Left lung (tissue), 10 donors: ENCODE results near the gene PCBP1. TPM values are rescaled to one million over a fixed set of nuclear protein-coding genes. Genes with fewer than 3 reads are reported as not detected.

Source experiments
- ATAC-seq: fragments of 200-7000 bp; cut with Tn5 transposase; one replicate; pipeline ENCODE4 v1.9.1; 2020; ENCODE audit warnings: moderate library complexity
- DNase-seq, 4 donors: peaks; one replicate each; pipeline ENCODE4 v3.0.0-alpha.2; 2013 to 2020
- H3K27ac ChIP-seq, 2 donors: fragments of 200-600 bp; sonication (generic) in 1 of 2; one replicate each; pipeline versions ENCODE4 v1.5.0 to v1.8.0; 2020 to 2021
- H3K27me3 ChIP-seq, 2 donors: fragments of 200-600 bp; sonication (generic) in 1 of 2; one replicate each; pipeline versions ENCODE4 v1.5.0 to v1.8.0; 2020 to 2021
- H3K36me3 ChIP-seq, 2 donors: fragments of 200-600 bp; sonication (generic) in 1 of 2; one replicate each; pipeline versions ENCODE4 v1.5.0 to v1.8.0; 2020 to 2021
- H3K4me1 ChIP-seq, 2 donors: fragments of 200-600 bp; one replicate each; pipeline ENCODE4 v1.8.0; 2021
- H3K4me3 ChIP-seq, 2 donors: fragments of 200-600 bp; sonication (generic) in 1 of 2; one replicate each; pipeline versions ENCODE4 v1.5.0 to v1.8.0; 2020 to 2021; ENCODE audit warnings: mild to moderate bottlenecking in 1 of 2
- H3K9me3 ChIP-seq, 2 donors: fragments of 200-600 bp; sonication (generic) in 1 of 2; one replicate each; pipeline versions ENCODE4 v1.5.0 to v1.8.0; 2020 to 2021
- intact Hi-C, 2 donors: fragments of 100-400 bp; cut with DNase I; formaldehyde crosslinking; loops; one replicate each; pipeline versions ENCODE4 v1.11.2 to v1.14.2; 2022
- polyA plus RNA-seq, 6 donors: library from polyadenylated mRNA; unstranded; fragments of 120-200 nt; gene quantifications; one replicate each; pipeline ENCODE4 v1.2.1, GENCODE V29; 2013; ENCODE audit not compliant: insufficient read length in 6 of 6
- total RNA-seq, 2 donors: library from RNA; stranded (reverse); fragmentation: NEBNext Ultra II Directional; extraction: Animal tissue kit (Norgen Biotek cat#: 25700); gene quantifications; one replicate each; pipeline ENCODE4 v1.2.1, GENCODE V29; 2021
- TF ChIP-seq, protein P1 (sequence below), 2 donors: fragments of 200-600 bp; sonication (generic) in 1 of 2; IDR thresholded peaks; one replicate each; pipeline versions ENCODE4 v1.5.0 to v1.8.0; 2021; ENCODE audit warnings: antibody characterized with exemption in 2 of 2
- donor health status: DM: no; HTN: yes; CAD: no.
- donor health status: DM: no; HTN: no; CAD: no.

The PCBP1 gene
- total and polyA plus RNA-seq, 8 donors, result 172 to 404 (median 226) TPM

DNA sequence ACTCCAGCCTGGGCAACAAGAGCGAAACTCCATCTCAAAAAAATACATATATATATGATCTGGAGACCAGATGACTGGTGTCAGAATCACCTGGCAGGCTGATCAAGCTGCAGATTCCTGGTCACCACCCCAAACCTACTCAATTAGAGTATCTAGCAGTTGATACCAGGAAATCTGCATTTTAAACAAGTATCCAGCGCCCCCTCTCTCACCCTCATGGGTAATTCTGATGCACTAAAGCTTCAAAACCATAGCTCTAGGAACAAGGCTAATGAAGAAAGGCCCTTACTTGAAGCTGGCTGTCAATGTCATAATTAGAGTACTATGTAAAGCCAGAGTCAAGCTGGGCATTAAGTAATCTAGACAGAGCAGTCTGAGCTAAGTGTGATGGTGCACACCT lies 25.0 kb upstream of the PCBP1 start:
- H3K27ac ChIP-seq, result no peak overlapping the region
- TF ChIP-seq, protein P1, sequence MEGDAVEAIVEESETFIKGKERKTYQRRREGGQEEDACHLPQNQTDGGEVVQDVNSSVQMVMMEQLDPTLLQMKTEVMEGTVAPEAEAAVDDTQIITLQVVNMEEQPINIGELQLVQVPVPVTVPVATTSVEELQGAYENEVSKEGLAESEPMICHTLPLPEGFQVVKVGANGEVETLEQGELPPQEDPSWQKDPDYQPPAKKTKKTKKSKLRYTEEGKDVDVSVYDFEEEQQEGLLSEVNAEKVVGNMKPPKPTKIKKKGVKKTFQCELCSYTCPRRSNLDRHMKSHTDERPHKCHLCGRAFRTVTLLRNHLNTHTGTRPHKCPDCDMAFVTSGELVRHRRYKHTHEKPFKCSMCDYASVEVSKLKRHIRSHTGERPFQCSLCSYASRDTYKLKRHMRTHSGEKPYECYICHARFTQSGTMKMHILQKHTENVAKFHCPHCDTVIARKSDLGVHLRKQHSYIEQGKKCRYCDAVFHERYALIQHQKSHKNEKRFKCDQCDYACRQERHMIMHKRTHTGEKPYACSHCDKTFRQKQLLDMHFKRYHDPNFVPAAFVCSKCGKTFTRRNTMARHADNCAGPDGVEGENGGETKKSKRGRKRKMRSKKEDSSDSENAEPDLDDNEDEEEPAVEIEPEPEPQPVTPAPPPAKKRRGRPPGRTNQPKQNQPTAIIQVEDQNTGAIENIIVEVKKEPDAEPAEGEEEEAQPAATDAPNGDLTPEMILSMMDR (IDR thresholded peaks at IDR 0.05), result no peak
- H3K36me3 ChIP-seq, result peaks cover 0 to 73% of the 10 kb centered on the region in 2 donors
- ATAC-seq (no peak), DNase-seq (no peak)
- peaks cover 0 to 5% of the 10 kb centered on the region in 2 donors for H3K4me1 ChIP-seq
- no peaks in the 10 kb centered on the region for H3K9me3 ChIP-seq
- no peaks in the 10 kb centered on the region for H3K27me3 ChIP-seq
- intact Hi-C loops, result no loop called here
- H3K4me3 ChIP-seq, result no peak overlapping the region

DNA sequence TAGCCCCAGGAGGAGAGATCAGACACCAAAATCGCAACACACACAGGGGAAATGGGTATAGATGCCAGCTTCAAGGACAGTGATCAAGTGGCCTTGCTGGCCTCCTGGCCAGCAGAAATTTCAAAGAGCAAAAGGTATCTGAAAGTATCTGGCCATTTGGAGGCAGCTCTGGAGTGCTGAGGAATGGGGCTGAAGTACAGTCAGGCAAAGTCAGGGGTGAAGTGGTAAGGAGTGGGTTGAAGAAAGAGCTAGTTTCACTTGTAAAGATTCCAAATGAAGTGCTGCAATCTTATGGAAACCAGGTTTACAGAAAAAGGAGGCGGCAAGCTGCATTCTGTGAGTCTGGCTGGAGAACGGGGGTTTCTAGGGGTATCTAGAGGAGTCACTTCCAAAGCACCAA lies 19.2 kb upstream of the PCBP1 start:
- peaks cover 0 to 46% of the 10 kb centered on the region in 2 donors for H3K36me3 ChIP-seq
- TF ChIP-seq, protein P1 (IDR thresholded peaks at IDR 0.05), result no peak
- peaks cover 12 to 48% of the 10 kb centered on the region in 2 donors for H3K4me1 ChIP-seq
- H3K27ac ChIP-seq, result peak overlapping the region; percentile 63 to 76
- ATAC-seq (peak; percentile 69), DNase-seq (no peak)
- intact Hi-C loops, result no loop called here
- H3K9me3 ChIP-seq, result no peaks in the 10 kb centered on the region
- no peaks in the 10 kb centered on the region for H3K27me3 ChIP-seq
- no peak overlapping the region for H3K4me3 ChIP-seq

DNA sequence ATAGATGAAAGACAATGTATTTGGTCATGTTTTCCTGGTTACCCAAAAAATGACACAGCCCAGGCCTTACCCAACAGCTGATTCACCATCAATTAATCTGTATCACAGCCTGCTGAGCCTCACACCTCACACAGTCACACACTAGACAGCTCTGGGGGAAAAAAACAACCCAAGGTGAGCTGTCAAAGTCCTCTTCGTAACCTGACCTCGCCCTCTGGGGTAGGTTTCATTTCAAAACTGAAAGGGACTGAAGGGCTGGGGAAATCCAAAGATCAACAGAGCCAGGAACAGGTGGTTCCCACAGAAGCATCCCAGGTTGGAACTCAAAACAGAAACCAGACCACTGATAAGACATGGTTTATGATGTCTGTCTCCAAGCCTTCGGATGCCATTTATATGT lies 18.2 kb upstream of the PCBP1 start:
- no peaks in the 10 kb centered on the region for H3K9me3 ChIP-seq
- intact Hi-C loops, result no loop called here
- H3K4me3 ChIP-seq, result no peak overlapping the region
- no peaks in the 10 kb centered on the region for H3K27me3 ChIP-seq
- H3K27ac ChIP-seq, result peak overlapping the region; percentile 76 to 86
- H3K4me1 ChIP-seq, result peaks cover 12 to 48% of the 10 kb centered on the region in 2 donors
- TF ChIP-seq, protein P1 (IDR thresholded peaks at IDR 0.05), result no peak
- no peak for DNase-seq
- H3K36me3 ChIP-seq, result peaks cover 0 to 44% of the 10 kb centered on the region in 2 donors
- peak; percentile 47 for ATAC-seq

DNA sequence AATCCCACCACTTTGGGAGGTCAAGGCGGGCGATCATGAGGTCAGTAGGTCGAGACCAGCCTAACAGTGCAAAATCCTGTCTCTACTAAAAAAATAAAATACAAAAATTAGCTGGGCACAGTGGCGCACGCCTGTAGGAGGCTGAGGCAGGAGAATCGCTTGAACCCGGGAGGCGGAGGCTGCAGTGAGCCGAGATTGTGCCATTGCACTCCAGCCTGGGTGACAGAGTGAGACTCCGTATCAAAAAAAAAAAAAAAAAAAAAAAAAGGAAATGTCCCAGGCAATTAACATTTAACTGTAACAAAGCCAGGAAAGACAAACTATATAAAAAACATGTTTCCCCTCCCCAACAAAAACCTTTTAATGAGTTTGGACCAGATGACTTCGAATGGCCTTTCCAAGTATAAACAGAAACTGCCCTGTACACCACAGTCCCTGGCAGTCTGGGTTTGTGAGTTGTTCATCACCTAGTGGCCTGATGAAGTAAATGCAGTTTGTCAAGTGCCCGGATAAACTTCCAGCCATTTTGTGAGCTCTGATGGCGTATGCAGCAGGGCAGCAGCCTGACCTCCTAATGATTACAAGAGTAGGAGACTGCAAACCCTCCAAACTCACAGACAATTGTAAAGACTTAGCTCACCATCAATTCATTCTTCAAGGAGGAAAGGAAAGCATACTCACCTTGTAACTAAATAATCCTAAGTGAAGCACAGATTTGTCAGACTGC lies 16.6 kb upstream of the PCBP1 start:
- ATAC-seq (peak; percentile 93), DNase-seq (peak in 3 of 4 donors; percentile 67 to 86 (median 71))
- peaks cover 12 to 48% of the 10 kb centered on the region in 2 donors for H3K4me1 ChIP-seq
- H3K4me3 ChIP-seq, result no peak overlapping the region
- H3K27ac ChIP-seq, result peak overlapping the region; percentile 76 to 86
- H3K9me3 ChIP-seq, result no peaks in the 10 kb centered on the region
- H3K36me3 ChIP-seq, result peaks cover 0 to 42% of the 10 kb centered on the region in 2 donors
- intact Hi-C loops, result no loop called here
- TF ChIP-seq, protein P1 (IDR thresholded peaks at IDR 0.05), result peak; percentile 80 to 81
- no peaks in the 10 kb centered on the region for H3K27me3 ChIP-seq

DNA sequence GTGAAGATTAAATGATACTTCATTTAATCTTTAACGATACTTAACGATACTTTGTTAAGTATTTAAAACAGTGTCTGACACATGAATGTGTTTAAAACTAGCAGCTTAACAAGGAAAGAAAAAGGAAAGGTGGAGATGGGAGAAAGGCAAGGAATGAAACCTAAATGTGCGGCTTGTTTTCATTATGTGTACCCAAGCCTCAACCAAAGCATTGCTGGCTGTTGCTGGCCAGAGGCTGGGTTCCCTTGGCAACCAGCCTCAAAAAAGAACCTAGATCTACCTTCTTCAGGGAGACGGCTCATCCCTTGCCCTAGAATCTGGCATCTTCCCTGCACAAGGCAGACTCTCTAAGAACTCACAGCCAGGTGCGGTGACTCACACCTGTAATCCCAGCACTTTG lies 13.8 kb upstream of the PCBP1 start:
- no peaks in the 10 kb centered on the region for H3K27me3 ChIP-seq
- peaks cover 13 to 39% of the 10 kb centered on the region in 2 donors for H3K4me1 ChIP-seq
- intact Hi-C loops, result no loop called here
- ATAC-seq (no peak), DNase-seq (no peak)
- H3K9me3 ChIP-seq, result no peaks in the 10 kb centered on the region
- H3K27ac ChIP-seq, result no peak overlapping the region
- peaks cover 0 to 56% of the 10 kb centered on the region in 2 donors for H3K36me3 ChIP-seq
- H3K4me3 ChIP-seq, result no peak overlapping the region
- TF ChIP-seq, protein P1 (IDR thresholded peaks at IDR 0.05), result no peak
